HepG2 (cell line): ENCODE data around the gene SPACDR. TPM values are rescaled to one million over a fixed set of nuclear protein-coding genes. Genes with fewer than 3 reads are reported as not detected.

ENCODE experiments used
- ARHGAP35 ChIP-seq: sonication (generic); formaldehyde crosslinking; IDR thresholded peaks from 2 replicates; pipeline ENCODE4 v1.9.0; 2022; ENCODE audit warnings: mild to moderate bottlenecking, inconsistent platforms, moderate library complexity, missing genetic modification reagents, borderline replicate concordance
- CBFB ChIP-seq: sonication (generic); formaldehyde crosslinking; IDR thresholded peaks from 2 replicates; pipeline ENCODE4 v1.4.0; 2020; ENCODE audit warnings: missing genetic modification reagents
- CENPX ChIP-seq: sonication (generic); formaldehyde crosslinking; IDR thresholded peaks from 2 replicates; pipeline ENCODE4 v1.9.0; 2021; ENCODE audit warnings: mild to moderate bottlenecking, missing genetic modification reagents, moderate library complexity
- FOXO1 ChIP-seq: sonication (generic); formaldehyde crosslinking; IDR thresholded peaks from 2 replicates; pipeline ENCODE4 v1.4.0; 2020; ENCODE audit warnings: missing genetic modification reagents
- GABPB1 ChIP-seq: IDR thresholded peaks from 2 replicates; pipeline ENCODE4 v1.6.1; 2016; ENCODE audit warnings: mild to moderate bottlenecking, missing genetic modification reagents, moderate library complexity, missing compliant biosample characterization
- HOXA9 ChIP-seq: sonication (generic); formaldehyde crosslinking; IDR thresholded peaks from 2 replicates; pipeline ENCODE4 v1.8.1; 2022; ENCODE audit warnings: missing genetic modification reagents, mild to moderate bottlenecking, moderate library complexity, borderline replicate concordance
- KAT7 ChIP-seq: IDR thresholded peaks from 2 replicates; pipeline ENCODE4 v1.6.1; 2018; ENCODE audit warnings: borderline replicate concordance, missing compliant biosample characterization
- KLF16 ChIP-seq, 2 experiments: sonication (generic) in 1 of 2; formaldehyde crosslinking in 1 of 2; IDR thresholded peaks; 2 replicates each; pipeline versions ENCODE4 v1.6.1 to v1.8.0; 2016 to 2023; ENCODE audit warnings: missing genetic modification reagents in 2 of 2, missing compliant biosample characterization in 1 of 2
- MIER3 ChIP-seq: IDR thresholded peaks from 2 replicates; pipeline ENCODE4 v1.6.1; 2016; ENCODE audit warnings: missing compliant biosample characterization, borderline replicate concordance
- NR2F6 ChIP-seq, 2 experiments: IDR thresholded peaks; 2 replicates each; pipeline ENCODE4 v1.6.1; 2016; ENCODE audit warnings: antibody characterized with exemption in 1 of 2, mild to moderate bottlenecking in 1 of 2
- POLR2G ChIP-seq: fragments of 200-400 bp; formaldehyde crosslinking; IDR thresholded peaks from 2 replicates; pipeline ENCODE4 v1.6.1; 2018; ENCODE audit warnings: mild to moderate bottlenecking, low read depth, low read length, moderate library complexity
- SIN3A ChIP-seq: IDR thresholded peaks from 2 replicates; pipeline ENCODE4 v1.6.1; 2011; ENCODE audit warnings: low read depth, mild to moderate bottlenecking, control low read depth, low read length, borderline replicate concordance
- SRSF1 ChIP-seq: fragments of 200-400 bp; formaldehyde crosslinking; optimal IDR thresholded peaks from 2 replicates; pipeline ENCODE3; 2017; ENCODE audit warnings: mild to moderate bottlenecking, low read depth, low read length, moderate library complexity
- TOE1 ChIP-seq: sonication (generic); formaldehyde crosslinking; IDR thresholded peaks from 2 replicates; pipeline ENCODE4 v1.4.0; 2020; ENCODE audit warnings: mild to moderate bottlenecking, missing genetic modification reagents
- ZBTB38 ChIP-seq: sonication (generic); formaldehyde crosslinking; IDR thresholded peaks from 2 replicates; pipeline ENCODE4 v1.5.1; 2020; ENCODE audit warnings: mild to moderate bottlenecking, missing genetic modification reagents
- ZNF17 ChIP-seq: sonication (generic); formaldehyde crosslinking; IDR thresholded peaks from 2 replicates; pipeline ENCODE4 v1.5.0; 2020; ENCODE audit warnings: mild to moderate bottlenecking, missing genetic modification reagents
- ZNF550 ChIP-seq: sonication (generic); formaldehyde crosslinking; IDR thresholded peaks from 2 replicates; pipeline ENCODE4 v1.4.0; 2020; ENCODE audit warnings: mild to moderate bottlenecking, missing genetic modification reagents, borderline replicate concordance
- ZNF558 ChIP-seq: sonication (generic); formaldehyde crosslinking; IDR thresholded peaks from 2 replicates; pipeline ENCODE4 v1.9.0; 2022; ENCODE audit warnings: mild to moderate bottlenecking, missing genetic modification reagents, borderline replicate concordance
- ZNF614 ChIP-seq: IDR thresholded peaks from 2 replicates; pipeline ENCODE4 v1.6.1; 2018; ENCODE audit warnings: missing biosample characterization, missing genetic modification reagents, inconsistent platforms, borderline replicate concordance
- ZNF83 ChIP-seq: sonication (generic); formaldehyde crosslinking; IDR thresholded peaks from 2 replicates; pipeline ENCODE4 v1.4.0; 2020; ENCODE audit warnings: missing genetic modification reagents, mild to moderate bottlenecking, borderline replicate concordance
- polyA plus RNA-seq, 8 experiments: library from polyadenylated mRNA; depleted of rRNA in 3 of 8; stranded (reverse) in 7 of 8; unstranded in 1 of 8; fragments of >200 nt; fragmentation: Illumina TruSeq in 4 of 8; extraction: Trizol in 4 of 8; gene quantifications; 2 replicates each; pipeline versions ENCODE4 v1.2.1 to v1.2.3, GENCODE V29; 2011 to 2016; ENCODE audit warnings: low read depth in 4 of 8, missing spikeins in 1 of 8, mixed read lengths in 1 of 8; ENCODE audit not compliant: insufficient read depth in 1 of 8
- total RNA-seq, 5 experiments: library from RNA; depleted of rRNA; stranded (reverse); fragments of >200 nt; fragmentation: Illumina TruSeq; extraction: Trizol; gene quantifications; 2 replicates each; pipeline ENCODE4 v1.2.3, GENCODE V29; 2016; ENCODE audit warnings: low read depth in 1 of 5
- TF ChIP-seq, protein P1 (sequence below): sonication (generic); formaldehyde crosslinking; IDR thresholded peaks from 2 replicates; pipeline ENCODE4 v1.4.0; 2020; ENCODE audit warnings: missing genetic modification reagents, borderline replicate concordance
- TF ChIP-seq, protein P2 (sequence below): sonication (generic); formaldehyde crosslinking; IDR thresholded peaks from 2 replicates; pipeline ENCODE4 v1.5.0; 2020; ENCODE audit warnings: missing genetic modification reagents
- TF ChIP-seq, protein P3 (sequence below): sonication (generic); formaldehyde crosslinking; IDR thresholded peaks from 2 replicates; pipeline ENCODE4 v1.5.0; 2020; ENCODE audit warnings: missing genetic modification reagents

The SPACDR gene
- total and polyA plus RNA-seq, 2 of the 13 experiments (the other 11 are each of a cell fraction or from before 2014, with no cell fraction given), result 0.41 TPM; not detected in 1

DNA sequence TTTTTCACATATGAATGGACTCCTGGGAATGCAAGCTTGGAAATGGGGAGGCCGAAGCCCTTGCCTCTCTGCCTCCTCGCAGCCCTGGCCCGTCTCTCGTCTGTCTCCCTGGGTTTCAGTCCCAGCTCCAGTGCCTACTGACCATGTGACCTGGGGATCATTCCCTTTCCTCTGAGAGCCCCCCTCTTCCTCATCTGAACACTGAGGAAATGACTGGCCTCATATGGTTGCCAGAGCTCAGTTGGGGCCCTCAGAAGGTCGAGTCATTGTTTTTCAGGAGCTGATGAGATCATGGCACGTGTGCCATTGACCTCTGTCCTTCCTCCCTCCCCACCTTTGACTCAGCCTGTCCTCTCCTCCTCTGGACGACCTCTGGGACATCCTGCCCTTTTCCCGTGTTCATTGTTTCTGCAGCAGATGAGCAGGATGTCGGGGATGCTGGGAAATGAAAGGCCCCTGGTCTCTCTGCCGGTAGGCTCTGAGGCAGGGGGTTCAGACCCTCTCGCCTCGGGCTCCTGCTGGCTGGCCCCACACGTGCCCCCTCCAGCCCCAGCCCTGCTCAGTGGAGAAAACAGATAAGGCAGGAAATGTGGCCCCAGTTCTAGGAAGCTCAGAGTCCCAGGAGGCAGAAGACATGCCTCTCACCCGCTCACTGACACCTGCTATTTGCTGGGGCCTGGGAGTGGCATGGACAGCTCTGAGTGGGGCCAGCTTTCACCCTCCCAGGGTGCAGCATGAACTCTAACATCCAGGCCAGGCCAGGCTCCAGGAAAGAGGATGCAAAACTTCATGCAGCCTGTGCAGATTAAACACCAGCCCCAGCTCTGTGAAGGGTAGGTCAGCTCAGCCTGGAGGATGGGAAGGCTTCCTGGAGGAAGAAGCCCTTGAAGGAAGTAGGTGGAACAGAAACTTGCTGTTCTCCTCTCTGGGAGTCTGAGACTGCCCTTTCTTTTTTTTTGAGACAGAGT, 19.5 kb downstream of the SPACDR start (continued):
- TF ChIP-seq CBFB (CRISPR knock-in tag) (no peak), ZNF558 (no peak), POLR2G (peak; percentile 73), SIN3A (peak; percentile 65; the same call in 1 of the 2 replicates), KAT7 (CRISPR knock-in tag) (0 out of 2 replicates have a peak, but pooled peaks have one; percentile 35), NR2F6 (IDR thresholded peaks at IDR 0.05) (peak; percentile 97), NR2F6 (CRISPR knock-in tag; IDR thresholded peaks at IDR 0.05) (peak; percentile 99), ZNF83 (CRISPR knock-in tag) (no peak), CENPX (CRISPR knock-in tag) (no peak), ZNF550 (CRISPR knock-in tag) (no peak), FOXO1 (CRISPR knock-in tag) (peak; percentile 88), MIER3 (CRISPR knock-in tag) (peak; percentile 43; the same call in 1 of the 2 replicates), TOE1 (CRISPR knock-in tag) (no peak), KLF16 (CRISPR knock-in tag; IDR thresholded peaks at IDR 0.05) (peak in 1 of 2 experiments; percentile 72; a peak in 2 of 4 replicates), ZNF17 (CRISPR knock-in tag) (no peak), ZBTB38 (CRISPR knock-in tag) (peak; percentile 74; the same call in 1 of the 2 replicates), SRSF1 (no peak), HOXA9 (CRISPR knock-in tag) (no peak), GABPB1 (CRISPR knock-in tag) (peak; percentile 61), ARHGAP35 (CRISPR knock-in tag) (0 out of 2 replicates have a peak, but pooled peaks have one; percentile 30), ZNF614 (peak; percentile 46; the same call in 1 of the 2 replicates)
- TF ChIP-seq, protein P1, sequence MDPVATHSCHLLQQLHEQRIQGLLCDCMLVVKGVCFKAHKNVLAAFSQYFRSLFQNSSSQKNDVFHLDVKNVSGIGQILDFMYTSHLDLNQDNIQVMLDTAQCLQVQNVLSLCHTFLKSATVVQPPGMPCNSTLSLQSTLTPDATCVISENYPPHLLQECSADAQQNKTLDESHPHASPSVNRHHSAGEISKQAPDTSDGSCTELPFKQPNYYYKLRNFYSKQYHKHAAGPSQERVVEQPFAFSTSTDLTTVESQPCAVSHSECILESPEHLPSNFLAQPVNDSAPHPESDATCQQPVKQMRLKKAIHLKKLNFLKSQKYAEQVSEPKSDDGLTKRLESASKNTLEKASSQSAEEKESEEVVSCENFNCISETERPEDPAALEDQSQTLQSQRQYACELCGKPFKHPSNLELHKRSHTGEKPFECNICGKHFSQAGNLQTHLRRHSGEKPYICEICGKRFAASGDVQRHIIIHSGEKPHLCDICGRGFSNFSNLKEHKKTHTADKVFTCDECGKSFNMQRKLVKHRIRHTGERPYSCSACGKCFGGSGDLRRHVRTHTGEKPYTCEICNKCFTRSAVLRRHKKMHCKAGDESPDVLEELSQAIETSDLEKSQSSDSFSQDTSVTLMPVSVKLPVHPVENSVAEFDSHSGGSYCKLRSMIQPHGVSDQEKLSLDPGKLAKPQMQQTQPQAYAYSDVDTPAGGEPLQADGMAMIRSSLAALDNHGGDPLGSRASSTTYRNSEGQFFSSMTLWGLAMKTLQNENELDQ (CRISPR knock-in tag), result no peak
- TF ChIP-seq, protein P2, sequence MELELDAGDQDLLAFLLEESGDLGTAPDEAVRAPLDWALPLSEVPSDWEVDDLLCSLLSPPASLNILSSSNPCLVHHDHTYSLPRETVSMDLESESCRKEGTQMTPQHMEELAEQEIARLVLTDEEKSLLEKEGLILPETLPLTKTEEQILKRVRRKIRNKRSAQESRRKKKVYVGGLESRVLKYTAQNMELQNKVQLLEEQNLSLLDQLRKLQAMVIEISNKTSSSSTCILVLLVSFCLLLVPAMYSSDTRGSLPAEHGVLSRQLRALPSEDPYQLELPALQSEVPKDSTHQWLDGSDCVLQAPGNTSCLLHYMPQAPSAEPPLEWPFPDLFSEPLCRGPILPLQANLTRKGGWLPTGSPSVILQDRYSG, result no peak
- TF ChIP-seq, protein P3, sequence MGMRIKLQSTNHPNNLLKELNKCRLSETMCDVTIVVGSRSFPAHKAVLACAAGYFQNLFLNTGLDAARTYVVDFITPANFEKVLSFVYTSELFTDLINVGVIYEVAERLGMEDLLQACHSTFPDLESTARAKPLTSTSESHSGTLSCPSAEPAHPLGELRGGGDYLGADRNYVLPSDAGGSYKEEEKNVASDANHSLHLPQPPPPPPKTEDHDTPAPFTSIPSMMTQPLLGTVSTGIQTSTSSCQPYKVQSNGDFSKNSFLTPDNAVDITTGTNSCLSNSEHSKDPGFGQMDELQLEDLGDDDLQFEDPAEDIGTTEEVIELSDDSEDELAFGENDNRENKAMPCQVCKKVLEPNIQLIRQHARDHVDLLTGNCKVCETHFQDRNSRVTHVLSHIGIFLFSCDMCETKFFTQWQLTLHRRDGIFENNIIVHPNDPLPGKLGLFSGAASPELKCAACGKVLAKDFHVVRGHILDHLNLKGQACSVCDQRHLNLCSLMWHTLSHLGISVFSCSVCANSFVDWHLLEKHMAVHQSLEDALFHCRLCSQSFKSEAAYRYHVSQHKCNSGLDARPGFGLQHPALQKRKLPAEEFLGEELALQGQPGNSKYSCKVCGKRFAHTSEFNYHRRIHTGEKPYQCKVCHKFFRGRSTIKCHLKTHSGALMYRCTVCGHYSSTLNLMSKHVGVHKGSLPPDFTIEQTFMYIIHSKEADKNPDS, result no peak
